ENCODE data around the gene SYNJ2.

SYNJ2 gene

GRCh38 chr6:158063736-158064135, 82.1 kb downstream of the SYNJ2 start:
- DNase-seq = no peak

- no peak for DNase-seq
Measured at GRCh38 chr6:158064725-158065251, 83.1 kb downstream of the SYNJ2 start.

DNA sequence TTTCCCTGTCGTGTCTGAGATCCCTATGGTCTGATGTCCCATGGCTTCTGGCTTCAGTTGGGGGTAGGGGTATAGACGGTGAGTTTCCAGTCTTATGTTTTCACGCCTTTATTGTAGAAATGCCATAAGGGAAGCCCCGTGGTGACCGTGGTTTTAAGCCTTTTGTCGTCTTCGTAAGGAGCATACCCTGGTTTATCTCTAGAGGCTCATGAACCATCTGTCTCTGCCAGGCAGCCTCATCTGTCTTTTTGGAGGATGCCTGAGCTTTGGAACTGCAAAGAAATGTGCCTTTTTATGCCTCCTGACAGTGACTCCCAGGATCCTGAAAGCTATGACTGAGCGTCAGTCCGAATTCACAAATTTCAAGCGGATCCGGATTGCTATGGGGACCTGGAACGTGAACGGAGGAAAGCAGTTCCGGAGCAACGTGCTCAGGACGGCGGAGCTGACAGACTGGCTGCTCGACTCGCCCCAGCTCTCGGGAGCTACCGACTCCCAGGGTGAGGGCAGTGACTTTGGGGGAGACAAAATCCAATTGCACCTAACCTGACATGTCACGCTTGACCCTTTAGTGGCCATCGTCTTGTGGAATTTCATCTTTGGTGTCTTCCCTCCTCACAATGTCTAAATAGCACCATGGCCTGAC, 84.6 kb downstream of the SYNJ2 start:
- no peak for DNase-seq

- DNase-seq = no peak
Measured at GRCh38 chr6:158067436-158068015, 85.9 kb downstream of the SYNJ2 start.

DNA sequence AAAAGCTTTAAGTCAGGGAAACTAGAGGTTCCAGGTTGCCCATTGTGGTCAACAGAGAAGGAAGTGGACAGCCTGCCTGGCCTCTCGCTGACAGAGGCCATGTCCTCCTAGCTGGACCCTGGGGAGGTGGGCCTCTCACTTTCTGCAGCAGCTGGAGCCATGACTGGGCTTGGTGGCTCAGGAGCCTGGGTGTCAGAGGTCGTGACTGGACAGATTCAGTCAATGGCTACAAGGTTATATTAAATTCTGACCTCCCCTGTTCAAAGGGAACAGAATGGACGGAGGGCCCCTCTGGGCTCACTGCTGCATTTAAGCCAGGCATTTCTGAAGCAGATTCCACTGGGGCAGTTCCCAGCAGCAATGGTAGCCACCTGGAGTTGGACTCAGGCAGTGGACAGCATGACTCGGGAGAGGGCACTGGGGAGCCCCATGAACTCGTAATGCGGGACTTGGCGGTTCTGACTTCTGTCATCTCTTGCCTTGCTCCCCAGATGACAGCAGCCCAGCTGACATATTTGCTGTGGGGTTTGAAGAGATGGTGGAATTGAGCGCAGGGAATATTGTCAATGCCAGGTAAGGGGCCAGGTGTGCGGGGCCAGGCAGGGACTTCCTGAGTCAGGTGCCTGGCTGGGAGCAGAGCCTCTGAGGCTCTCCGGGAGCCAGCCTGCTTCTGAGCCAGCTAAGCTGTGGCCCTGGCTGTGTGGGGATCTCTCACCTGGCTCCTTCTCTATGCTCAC, 86.7 kb downstream of the SYNJ2 start:
- DNase-seq = no peak

GRCh38 chr6:158068893-158069799, 87.5 kb downstream of the SYNJ2 start:
- DNase-seq = no peak

- no peak for DNase-seq
Measured at GRCh38 chr6:158069800-158070195, 88.1 kb downstream of the SYNJ2 start.

- DNase-seq = no peak
Measured at GRCh38 chr6:158070513-158070912, 88.8 kb downstream of the SYNJ2 start.

GRCh38 chr6:158071121-158072082, 89.7 kb downstream of the SYNJ2 start:
- no peak for DNase-seq

GRCh38 chr6:158072083-158072721, 90.5 kb downstream of the SYNJ2 start:
- DNase-seq = peak; percentile 70

GRCh38 chr6:158073776-158074175, 92.1 kb downstream of the SYNJ2 start:
- DNase-seq = no peak

DNA sequence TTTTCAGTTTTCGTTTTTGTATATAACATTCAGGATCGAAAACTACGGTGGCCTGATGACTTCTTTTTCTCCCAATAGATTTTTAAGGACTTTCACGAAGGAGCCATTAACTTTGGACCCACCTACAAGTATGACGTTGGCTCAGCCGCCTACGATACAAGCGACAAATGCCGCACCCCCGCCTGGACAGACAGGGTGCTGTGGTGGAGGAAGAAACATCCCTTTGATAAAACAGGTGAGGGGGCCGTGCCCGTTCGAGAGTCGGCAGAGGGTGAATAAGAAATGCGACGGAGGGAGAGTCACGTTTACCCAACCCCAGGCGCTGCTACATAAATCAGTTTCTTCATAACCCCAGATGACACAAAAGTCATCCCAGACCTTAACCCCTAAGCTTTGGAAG, 94.9 kb downstream of the SYNJ2 start:
- no peak for DNase-seq

- no peak for DNase-seq
Measured at GRCh38 chr6:158077676-158078075, 96.0 kb downstream of the SYNJ2 start.

DNA sequence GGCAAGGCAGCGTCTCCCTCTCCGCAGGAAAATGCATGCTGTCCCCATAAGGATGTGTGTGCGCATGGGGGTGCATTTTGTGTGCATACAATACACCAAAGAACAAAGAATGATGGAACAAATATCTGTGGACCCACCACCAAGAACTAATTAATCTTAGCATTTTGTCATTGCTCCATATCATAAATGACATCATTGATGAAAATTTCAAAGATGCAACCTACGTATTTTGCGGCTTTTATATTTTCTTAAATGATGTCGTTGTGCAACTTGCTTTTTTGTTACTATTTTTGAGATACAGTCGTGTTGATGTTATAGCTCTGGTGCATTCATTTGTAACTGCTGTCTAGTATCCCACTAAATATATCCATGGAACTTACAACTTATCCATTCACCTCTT, 96.7 kb downstream of the SYNJ2 start:
- DNase-seq = no peak

GRCh38 chr6:158080849-158081656, 99.4 kb downstream of the SYNJ2 start:
- no peak for DNase-seq

GRCh38 chr6:158081657-158081935, 99.9 kb downstream of the SYNJ2 start:
- DNase-seq = no peak

GRCh38 chr6:158083455-158084325, 102.0 kb downstream of the SYNJ2 start:
- no peak for DNase-seq

GRCh38 chr6:158085261-158086053, 103.8 kb downstream of the SYNJ2 start:
- no peak for DNase-seq

GRCh38 chr6:158086054-158086503, 104.4 kb downstream of the SYNJ2 start:
- DNase-seq = no peak

Measured in activated naive CD4-positive, alpha-beta T cell treated with Interleukin-2 at 50 U/mL for 16 hours (primary cell).